Ovary (tissue), 9 donors: Measurements from ENCODE around the gene RNF114. TPM values are rescaled to one million over a fixed set of nuclear protein-coding genes. Genes with fewer than 3 reads are reported as not detected.

Experiments used
- DNase-seq, 5 donors: peaks; one replicate each; pipeline ENCODE4 v3.0.0-alpha.2; 2019 to 2020
- H3K27ac ChIP-seq, 2 donors: fragments of 200-600 bp; one replicate each; pipeline versions ENCODE4 v1.5.1 to v1.8.0; 2019 to 2022
- H3K27me3 ChIP-seq: fragments of 200-600 bp; one replicate; pipeline ENCODE4 v1.8.0; 2022
- H3K36me3 ChIP-seq: fragments of 200-600 bp; sonication (generic); one replicate; pipeline ENCODE4 v1.5.1; 2019
- H3K4me1 ChIP-seq: one replicate; pipeline ENCODE4 v1.8.1; 2013; ENCODE audit warnings: mild to moderate bottlenecking, moderate library complexity; ENCODE audit not compliant: insufficient read depth
- H3K4me3 ChIP-seq: fragments of 200-600 bp; sonication (generic); one replicate; pipeline ENCODE4 v1.5.1; 2017
- H3K9me3 ChIP-seq, 2 donors: fragments of 200-600 bp in 1 of 2; sonication (generic) in 1 of 2; one replicate each; pipeline versions ENCODE4 v1.5.1 to v1.8.1; 2013 to 2019; ENCODE audit warnings: mild to moderate bottlenecking in 1 of 2, moderate library complexity in 1 of 2
- EP300 ChIP-seq: sonication (generic); formaldehyde crosslinking; IDR thresholded peaks from one replicate; pipeline ENCODE4 v1.6.1; 2017; ENCODE audit warnings: antibody characterized with exemption
- POLR2A ChIP-seq: fragments of 450-650 bp; IDR thresholded peaks from one replicate; pipeline ENCODE4 v1.6.1; 2017; ENCODE audit warnings: antibody characterized with exemption, mild to moderate bottlenecking, moderate library complexity
- WGBS, 3 donors: extraction: QIAGEN DNeasy Blood & Tissue Kit in 1 of 3; methylation state at CpG; one replicate each; pipeline versions ENCODE4 v1.1.5 to v1.1.7; 2013 to 2017; 5-methylcytosine and 5-hydroxymethylcytosine counted together
- intact Hi-C, 4 donors: fragments of 100-400 bp; cut with DNase I; formaldehyde crosslinking; loops; one replicate each; pipeline versions ENCODE4 v1.11.0 to v1.15.1; 2022 to 2023
- polyA plus RNA-seq, 2 donors: library from polyadenylated mRNA; stranded (reverse); fragments of 200-250 nt in 1 of 2; fragments of 350-450 nt in 1 of 2; fragmentation: Illumina TruSeq in 1 of 2; extraction: RNeasy Lipid Tissue Mini Kit (QIAGEN cat#74804) in 1 of 2; gene quantifications; one replicate each; pipeline ENCODE4 v1.2.3, GENCODE V29; 2013 to 2014
- total RNA-seq, 7 donors: library from RNA; depleted of rRNA in 2 of 7; stranded (reverse); fragments of >200 nt in 2 of 7; fragmentation: NEBNext Ultra II Directional in 3 of 7; extraction: Animal tissue kit (Norgen Biotek cat#: 25700) in 3 of 7; gene quantifications; one replicate each; pipeline versions ENCODE4 v1.1.0 to v1.2.4, GENCODE V29; 2016 to 2023
- TF ChIP-seq, protein P1 (sequence below), 3 donors: fragments of 450-650 bp in 2 of 3; fragments of 200-600 bp in 1 of 3; IDR thresholded peaks; one replicate each; pipeline versions ENCODE4 v1.5.1 to v1.8.0; 2016 to 2022; ENCODE audit warnings: antibody characterized with exemption in 3 of 3, mild to moderate bottlenecking in 1 of 3
- donor health status: DM: no; HTN: no; CAD: no; lungs with moderate emphysema.
- donor health status: DM: no; HTN: no; CAD: no.
- donor health status: Bipolar disorder and iron deficiency.
- donor health status: DM: yes; HTN: yes; CAD: no.
- donor health status: DM: no; HTN: no; CAD: no.
- donor health status: DM: yes; HTN: yes; CAD: no.

Gene RNF114
- total and polyA plus RNA-seq, 9 donors, result 44.2 to 186 (median 65.2) TPM

DNA sequence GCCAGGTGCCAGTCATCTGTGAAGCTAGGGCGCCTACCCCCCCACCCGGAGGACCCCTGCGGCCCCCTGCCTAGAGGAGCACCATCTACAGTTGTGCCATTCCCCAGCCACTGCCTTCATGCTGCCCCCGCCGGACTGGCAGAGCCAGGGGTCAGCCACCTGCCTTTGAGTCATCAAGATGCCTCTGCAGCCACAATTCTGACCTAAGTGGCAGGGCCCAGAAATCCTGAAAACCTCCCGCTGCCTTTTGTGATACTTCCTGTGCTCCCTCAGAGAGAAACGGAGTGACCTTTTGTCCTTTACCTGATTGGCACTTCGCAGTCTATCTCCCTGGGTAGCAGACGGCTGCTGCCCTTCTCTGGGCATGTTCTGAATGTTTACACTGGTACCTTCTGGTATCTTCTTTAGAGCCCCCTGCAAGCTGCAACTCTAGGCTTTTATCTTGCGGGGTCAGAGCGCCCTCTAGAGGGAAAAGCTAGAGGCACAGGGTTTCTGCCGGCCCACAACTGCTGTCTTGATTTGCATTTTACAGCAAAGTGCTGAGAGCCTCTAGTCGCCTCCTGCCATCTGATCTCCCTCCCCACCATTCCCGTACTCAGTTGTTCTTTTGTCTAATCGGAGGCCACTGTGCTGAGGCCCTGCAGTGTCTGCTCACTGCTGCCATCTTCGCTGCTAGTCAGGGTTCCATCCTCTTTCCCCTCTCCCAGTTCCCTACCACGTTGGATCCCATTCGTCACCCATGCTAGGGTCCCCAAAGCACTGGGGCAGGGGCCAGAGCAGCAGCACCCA lies 47.8 kb upstream of the RNF114 start:
- TF ChIP-seq POLR2A, result no peak
- TF ChIP-seq, protein P1, sequence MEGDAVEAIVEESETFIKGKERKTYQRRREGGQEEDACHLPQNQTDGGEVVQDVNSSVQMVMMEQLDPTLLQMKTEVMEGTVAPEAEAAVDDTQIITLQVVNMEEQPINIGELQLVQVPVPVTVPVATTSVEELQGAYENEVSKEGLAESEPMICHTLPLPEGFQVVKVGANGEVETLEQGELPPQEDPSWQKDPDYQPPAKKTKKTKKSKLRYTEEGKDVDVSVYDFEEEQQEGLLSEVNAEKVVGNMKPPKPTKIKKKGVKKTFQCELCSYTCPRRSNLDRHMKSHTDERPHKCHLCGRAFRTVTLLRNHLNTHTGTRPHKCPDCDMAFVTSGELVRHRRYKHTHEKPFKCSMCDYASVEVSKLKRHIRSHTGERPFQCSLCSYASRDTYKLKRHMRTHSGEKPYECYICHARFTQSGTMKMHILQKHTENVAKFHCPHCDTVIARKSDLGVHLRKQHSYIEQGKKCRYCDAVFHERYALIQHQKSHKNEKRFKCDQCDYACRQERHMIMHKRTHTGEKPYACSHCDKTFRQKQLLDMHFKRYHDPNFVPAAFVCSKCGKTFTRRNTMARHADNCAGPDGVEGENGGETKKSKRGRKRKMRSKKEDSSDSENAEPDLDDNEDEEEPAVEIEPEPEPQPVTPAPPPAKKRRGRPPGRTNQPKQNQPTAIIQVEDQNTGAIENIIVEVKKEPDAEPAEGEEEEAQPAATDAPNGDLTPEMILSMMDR (IDR thresholded peaks at IDR 0.05), result peak in 2 of 3 donors; percentile 34 to 36
- peaks cover 26% of the 10 kb centered on the region for H3K4me1 ChIP-seq
- peak overlapping the region in 1 of 2 donors; percentile 70 for H3K27ac ChIP-seq
- H3K9me3 ChIP-seq, result no peaks in the 10 kb centered on the region
- H3K36me3 ChIP-seq, result no peaks in the 10 kb centered on the region
- 57 to 69% (median 63%) methylated on average over 18 of the region's 18 CpGs for WGBS, 3 donors
- DNase-seq, result peak in 4 of 5 donors; percentile 53 to 73 (median 64)
- no peaks in the 10 kb centered on the region for H3K27me3 ChIP-seq
- H3K4me3 ChIP-seq, result no peak overlapping the region
- intact Hi-C loops, result loop anchor here in 2 of 4 donors (5.0 to 10.0 kb wide), 2 partner anchors 274 to 276 kb away; no protein-coding TSS in a partner anchor

DNA sequence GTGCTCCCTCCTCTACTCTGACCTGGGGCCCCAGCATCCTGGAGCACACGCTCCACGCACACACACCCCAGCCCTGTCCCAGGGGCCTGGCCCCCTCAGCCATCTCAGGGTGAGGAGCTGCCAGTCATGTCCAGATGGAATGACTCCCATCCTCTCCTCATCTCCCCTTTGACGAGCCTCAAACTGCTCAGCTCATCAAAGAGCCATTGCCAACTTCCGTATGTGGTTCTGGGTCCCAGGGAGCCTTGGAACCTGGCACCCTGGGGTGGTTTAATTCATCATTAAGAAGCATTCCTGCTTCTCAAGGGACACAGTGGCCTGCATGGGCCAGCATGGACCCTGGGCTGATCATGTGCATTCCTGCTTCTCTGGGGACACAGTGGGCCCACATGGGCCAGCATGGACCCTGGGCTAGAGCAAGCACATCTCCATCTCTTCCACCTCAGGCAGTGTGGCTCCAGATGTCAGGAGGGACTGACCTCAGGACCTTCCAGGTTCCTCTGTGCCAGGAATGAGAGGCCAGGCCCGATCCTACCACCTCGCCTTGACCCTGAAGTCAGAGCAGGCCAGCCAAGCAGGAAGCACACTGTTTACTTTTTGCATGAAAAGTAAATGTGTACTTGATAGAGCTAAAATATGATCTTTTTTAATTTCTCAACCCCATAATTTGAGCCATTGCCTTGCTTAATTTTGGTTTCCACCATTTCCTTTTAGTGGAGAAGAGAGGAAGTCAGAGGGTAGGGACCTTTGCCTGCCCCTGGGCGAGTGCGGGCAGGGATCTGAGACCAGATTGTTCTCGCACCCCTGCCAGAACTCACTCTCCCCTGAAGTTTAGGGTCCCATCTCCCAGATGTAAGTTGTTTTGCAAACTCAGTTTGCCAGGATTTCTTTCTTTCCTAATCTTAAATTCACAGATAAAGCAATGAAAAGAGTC lies 46.9 kb upstream of the RNF114 start:
- Histone ChIP-seq H3K4me3 (no peak overlapping the region), H3K27ac (peak overlapping the region in 1 of 2 donors; percentile 70), H3K9me3 (no peaks in the 10 kb centered on the region), H3K4me1 (peaks cover 29% of the 10 kb centered on the region), H3K27me3 (no peaks in the 10 kb centered on the region), H3K36me3 (no peaks in the 10 kb centered on the region)
- DNase-seq, result peak in 1 of 5 donors; percentile 56
- 70 to 78% (median 71%) methylated on average over 9 of the region's 9 CpGs for WGBS, 3 donors
- intact Hi-C loops, result loop anchor here in 2 of 4 donors (5.0 to 10.0 kb wide), 2 partner anchors 274 to 277 kb away; no protein-coding TSS in a partner anchor
- TF ChIP-seq EP300 (no peak), POLR2A (no peak)
- TF ChIP-seq, protein P1 (IDR thresholded peaks at IDR 0.05), result no peak

DNA sequence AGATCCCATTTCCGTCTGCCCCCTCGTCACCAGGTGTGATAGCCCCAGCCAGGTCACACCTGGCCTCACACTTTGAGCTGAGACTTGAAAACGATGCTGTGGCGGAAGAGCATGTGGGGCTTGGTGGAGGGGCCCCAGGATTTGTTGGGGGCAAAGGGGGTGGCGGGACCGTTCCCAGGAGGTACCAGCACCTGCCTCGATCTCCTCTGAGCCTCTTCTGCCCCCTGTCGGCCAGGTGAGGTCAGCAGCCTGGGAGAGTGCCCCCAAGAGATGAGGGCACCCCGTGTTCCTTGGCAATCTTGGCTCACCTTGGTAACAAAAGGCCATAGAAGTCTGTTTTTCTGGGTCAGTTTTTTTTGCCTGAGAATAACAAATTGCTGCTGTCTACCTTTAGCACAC lies 46.3 kb upstream of the RNF114 start:
- Histone ChIP-seq H3K27ac (peak overlapping the region in 1 of 2 donors; percentile 70), H3K4me3 (no peak overlapping the region), H3K4me1 (peaks cover 29% of the 10 kb centered on the region), H3K9me3 (no peaks in the 10 kb centered on the region), H3K36me3 (no peaks in the 10 kb centered on the region), H3K27me3 (no peaks in the 10 kb centered on the region)
- DNase-seq, result no peak
- WGBS, 3 donors, result 47 to 49% (median 49%) methylated on average over 9 of the region's 9 CpGs
- intact Hi-C loops, result loop anchor here in 2 of 4 donors (5.0 to 10.0 kb wide), 2 partner anchors 275 to 278 kb away; no protein-coding TSS in a partner anchor
- TF ChIP-seq, protein P1 (IDR thresholded peaks at IDR 0.05), result no peak
- no peak for TF ChIP-seq EP300
